NK-92 treated with Interleukin-12 subunit alpha and Interleukin-12 subunit beta, amount 100 ng/mL, for 24 hours (cell line): ENCODE data around the gene RHOT2.

ENCODE experiments used
- DNase-seq: peaks from one replicate; lab custom pipeline; 2025; lab: John Stamatoyannopoulos, UW

Gene RHOT2

DNA sequence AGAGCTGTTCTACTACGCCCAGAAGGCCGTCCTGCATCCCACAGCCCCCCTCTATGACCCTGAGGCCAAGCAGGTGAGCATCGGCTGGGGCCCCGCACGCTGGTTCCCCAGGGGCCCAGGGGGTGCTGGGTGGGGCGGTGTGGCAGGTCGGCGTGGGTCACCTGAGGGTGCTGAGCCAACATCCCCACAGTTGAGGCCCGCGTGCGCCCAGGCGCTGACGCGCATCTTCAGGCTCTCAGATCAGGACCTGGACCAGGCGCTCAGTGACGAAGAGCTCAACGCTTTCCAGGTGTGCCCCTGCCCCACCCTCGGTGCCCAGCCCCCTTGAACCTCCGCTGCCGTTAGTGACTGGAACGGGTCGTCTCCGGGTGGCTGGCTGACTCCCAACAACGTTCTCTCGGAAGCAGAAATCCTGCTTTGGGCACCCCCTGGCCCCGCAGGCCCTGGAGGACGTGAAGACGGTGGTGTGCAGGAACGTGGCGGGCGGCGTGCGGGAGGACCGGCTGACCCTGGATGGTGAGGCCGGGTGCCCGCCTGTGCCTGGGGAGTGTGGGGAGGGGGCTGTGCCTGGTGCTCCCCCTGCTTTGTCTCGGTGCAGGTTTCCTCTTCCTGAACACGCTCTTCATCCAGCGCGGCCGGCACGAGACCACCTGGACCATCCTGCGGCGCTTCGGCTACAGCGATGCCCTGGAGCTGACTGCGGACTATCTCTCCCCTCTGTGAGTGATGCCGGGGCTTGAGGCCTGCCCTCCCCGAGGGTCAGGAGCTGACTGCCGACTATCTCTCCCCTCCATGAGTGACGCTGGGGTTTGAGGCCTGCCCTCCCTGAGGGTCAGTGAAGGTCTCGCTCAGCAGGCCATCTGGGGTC lies 2.8 kb downstream of the RHOT2 start:
- DNase-seq: no peak

DNA sequence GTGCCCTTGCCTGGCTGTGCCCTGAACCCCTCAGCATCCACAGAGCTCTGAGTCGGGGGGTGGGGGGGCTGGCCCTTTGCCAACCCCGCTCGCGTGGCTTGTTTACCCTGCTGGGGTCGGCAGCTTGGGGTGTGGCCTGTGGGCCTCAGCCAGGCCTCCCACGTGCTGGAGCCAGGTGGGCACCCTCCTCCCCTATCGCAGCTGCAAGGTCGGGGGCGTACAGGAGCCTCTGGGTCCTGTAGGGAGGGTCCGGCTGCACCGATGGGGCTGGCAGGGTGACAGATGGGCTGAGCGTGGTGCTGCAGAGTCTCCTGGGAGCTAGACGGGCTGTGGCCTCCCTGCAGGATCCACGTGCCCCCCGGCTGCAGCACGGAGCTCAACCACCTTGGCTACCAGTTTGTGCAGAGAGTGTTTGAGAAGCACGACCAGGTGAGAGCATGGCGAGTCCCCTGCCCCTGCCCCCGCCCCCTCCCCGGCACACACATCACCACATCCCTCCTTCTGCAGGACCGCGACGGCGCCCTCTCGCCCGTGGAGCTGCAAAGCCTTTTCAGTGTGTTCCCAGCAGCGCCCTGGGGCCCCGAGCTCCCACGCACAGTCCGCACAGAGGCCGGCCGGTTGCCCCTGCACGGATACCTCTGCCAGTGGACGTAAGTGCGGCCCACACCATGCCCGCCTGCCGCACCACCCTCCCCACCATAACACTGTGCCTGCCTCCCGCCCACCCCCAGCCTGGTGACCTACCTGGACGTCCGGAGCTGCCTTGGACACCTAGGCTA lies 3.6 kb downstream of the RHOT2 start:
- no peak for DNase-seq

DNA sequence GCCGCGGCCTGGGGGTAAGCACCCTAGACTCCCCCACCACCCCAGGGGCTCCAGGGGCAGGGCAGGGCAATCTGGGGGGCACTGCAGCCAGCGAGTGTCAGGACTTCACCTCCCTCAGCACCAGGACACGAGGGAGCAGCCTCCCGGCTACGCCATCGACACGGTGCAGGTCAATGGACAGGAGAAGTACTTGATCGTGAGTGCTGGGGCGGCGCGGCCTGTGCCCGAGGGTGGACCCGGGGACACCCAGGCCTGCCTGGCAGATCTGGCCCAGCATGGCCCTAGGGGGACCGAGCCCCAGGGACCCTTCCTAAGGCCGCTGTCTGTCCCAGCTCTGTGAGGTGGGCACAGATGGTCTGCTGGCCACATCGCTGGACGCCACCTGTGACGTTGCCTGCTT lies 4.4 kb downstream of the RHOT2 start:
- no peak for DNase-seq

DNA sequence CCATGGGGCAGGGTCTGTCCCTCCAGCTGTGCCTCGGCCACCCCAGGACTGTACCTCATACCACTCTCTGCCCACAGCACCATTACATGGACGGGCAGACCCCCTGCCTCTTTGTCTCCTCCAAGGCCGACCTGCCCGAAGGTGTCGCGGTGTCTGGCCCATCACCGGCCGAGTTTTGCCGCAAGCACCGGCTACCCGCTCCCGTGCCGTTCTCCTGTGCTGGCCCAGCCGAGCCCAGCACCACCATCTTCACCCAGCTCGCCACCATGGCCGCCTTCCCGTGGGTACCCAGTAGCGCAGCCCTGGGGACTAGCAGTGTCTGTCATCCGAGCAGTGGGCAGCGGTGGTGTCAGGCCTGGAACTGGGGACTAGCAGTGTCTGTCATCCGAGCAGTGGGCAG lies 4.9 kb downstream of the RHOT2 start:
- no peak for DNase-seq

DNA sequence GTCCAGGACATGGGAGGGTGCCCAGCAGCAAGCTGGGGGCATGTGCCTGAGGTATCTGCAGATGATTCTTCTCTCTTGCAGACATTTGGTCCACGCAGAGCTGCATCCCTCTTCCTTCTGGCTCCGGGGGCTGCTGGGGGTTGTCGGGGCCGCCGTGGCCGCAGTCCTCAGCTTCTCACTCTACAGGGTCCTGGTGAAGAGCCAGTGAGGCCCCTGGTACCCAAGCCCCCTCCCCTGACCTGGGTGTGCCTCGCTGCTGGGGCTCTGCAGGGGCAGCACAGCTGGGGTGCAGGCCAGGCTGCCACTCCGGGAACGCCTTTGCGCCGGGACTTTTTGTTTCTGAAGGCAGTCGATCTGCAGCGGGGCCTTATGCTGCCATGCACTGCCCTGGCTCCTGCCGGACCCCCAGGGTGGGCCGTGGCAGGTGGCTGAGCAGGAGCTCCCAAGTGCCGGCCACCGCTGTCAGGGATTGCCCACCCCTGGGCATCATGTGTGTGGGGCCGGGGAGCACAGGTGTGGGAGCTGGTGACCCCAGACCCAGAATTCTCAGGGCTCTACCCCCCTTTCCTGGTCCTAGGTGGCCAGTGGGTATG lies 5.6 kb downstream of the RHOT2 start:
- no peak for DNase-seq

DNA sequence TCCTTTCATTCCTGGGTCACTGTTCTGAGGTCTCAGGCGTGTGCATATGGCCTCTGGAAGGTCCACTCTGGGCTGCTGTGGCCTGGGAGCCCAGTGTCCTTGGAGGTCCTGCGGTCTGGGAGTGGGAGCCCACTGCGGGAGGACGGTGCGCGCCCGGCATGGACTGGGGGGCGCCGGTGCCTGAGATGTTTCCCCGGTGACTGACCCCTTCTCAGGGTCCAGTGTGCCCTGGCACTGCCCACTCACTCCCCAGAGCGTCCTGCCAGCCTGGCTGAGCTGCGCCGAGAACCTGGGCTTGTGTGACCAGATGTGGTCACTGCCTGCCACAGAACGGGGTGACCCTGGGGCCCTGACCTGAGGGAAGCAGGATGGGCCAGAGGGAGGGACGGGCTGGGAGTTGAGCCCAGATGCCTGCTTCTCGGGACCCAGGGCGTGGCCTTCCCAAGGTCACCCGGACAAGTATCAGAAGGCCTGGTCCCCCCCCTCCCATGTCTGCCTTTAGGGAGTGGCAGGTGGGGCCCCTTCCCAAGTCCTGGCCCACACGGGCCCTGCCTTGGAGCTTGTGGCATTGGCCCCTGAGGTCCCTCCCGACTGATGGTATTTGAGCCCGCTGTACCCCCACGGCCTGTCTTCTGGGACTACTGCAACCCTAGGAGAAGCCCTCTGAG lies 6.4 kb downstream of the RHOT2 start:
- no peak for DNase-seq

DNA sequence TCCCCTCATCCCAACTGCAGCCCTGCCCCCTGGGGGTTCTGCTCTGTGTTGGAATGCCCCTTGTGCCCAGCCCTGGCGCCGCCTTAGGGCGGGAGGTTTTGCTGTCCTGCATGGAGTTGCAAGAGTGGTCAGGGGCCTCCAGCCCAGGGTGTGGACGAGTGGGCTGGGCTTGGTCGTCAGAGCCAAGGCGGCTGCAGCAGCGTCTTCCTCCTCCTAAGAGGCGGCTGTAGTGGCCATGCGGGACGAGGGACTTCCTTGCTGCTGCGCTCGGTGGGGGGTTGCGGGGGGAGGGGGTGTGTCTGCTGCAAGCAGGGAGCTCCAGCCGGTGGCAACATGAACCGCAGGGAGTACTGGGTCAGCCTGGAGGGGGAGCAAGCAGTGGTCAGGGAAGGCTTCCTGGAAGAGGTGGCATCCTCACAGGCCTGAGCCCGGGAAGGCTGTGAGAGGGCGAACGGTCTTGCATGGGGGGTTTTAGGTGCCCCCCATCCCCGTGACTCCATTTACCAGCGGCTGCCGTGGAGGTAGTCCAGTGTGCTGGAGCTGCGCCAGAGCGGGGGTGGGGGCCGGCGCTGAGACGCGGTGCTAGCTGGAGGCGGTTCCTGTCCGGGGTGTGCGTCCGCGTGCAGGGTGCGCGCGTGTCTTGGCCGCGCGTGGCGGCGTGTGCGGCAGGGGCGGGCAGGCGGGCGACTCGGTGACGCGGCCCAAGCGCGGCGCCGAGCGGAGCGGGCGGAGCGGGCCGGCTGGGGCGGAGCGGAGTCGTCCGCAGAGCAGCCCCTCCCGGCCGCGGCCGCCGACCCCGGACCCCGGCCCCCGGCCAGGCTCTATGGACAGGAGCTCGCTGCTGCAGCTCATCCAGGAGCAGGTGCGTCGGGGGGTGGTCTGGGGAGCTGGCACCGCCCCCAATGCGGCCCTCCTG lies 7.3 kb downstream of the RHOT2 start, which contains the start of gene RHBDL1:
TSS of gene RHBDL1 (plus strand) at position 704 of the 916 bp plus-strand sequence. CDS start at position 824, 120 bp downstream.
- no peak for DNase-seq

DNA sequence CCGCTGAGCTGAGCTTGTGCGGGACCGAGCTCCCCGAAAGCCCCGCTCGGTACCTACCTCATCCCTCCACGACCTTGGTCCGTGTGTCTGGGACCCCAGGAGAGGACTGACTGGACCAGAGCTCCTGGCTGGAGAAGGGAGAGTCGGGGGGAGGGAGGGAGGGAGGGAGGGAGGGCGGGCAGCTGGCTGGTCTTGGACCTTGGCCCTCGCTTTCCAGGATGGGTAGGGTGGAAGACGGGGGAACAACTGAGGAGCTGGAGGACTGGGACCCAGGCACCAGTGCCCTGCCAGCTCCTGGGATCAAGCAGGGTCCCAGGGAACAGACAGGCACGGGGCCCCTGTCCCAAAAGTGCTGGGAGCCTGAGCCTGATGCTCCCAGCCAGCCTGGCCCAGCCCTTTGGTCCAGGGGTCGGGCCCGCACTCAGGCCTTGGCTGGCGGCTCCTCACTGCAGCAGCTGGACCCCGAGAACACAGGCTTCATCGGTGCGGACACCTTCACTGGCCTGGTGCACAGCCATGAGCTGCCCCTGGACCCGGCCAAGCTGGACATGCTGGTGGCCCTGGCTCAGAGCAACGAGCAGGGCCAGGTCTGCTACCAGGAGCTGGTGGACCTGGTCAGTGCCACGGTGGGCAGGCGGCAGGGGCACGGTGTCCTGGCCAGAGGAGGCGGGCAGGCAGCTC lies 8.1 kb downstream of the RHOT2 start:
- no peak for DNase-seq

DNA sequence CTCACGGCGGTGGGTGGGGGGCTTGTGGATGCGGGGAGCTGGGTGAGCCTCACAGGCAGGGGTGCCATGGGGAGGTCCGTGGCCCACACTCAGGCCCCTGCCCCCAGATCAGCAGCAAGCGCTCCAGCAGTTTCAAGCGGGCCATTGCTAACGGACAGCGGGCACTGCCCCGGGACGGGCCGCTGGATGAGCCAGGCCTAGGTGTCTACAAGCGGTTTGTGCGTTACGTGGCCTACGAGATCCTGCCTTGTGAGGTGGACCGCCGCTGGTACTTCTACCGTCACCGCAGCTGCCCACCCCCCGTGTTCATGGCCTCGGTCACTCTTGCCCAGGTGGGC lies 8.6 kb downstream of the RHOT2 start:
- no peak for DNase-seq

DNA sequence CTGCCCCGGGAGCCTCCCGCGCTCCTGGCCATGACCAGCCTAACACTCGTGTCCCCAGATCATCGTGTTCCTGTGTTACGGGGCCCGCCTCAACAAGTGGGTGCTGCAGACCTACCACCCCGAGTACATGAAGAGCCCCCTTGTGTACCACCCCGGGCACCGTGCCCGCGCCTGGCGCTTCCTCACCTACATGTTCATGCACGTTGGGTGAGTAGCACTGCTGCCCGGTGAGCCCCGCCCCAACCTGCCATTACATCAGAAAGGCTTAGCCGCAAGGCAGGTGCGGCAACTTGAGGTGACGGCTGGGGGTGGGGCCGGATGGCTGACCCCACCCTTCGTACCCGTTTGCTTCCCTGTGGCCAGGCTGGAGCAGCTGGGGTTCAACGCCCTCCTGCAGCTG lies 9.0 kb downstream of the RHOT2 start:
- no peak for DNase-seq

DNA sequence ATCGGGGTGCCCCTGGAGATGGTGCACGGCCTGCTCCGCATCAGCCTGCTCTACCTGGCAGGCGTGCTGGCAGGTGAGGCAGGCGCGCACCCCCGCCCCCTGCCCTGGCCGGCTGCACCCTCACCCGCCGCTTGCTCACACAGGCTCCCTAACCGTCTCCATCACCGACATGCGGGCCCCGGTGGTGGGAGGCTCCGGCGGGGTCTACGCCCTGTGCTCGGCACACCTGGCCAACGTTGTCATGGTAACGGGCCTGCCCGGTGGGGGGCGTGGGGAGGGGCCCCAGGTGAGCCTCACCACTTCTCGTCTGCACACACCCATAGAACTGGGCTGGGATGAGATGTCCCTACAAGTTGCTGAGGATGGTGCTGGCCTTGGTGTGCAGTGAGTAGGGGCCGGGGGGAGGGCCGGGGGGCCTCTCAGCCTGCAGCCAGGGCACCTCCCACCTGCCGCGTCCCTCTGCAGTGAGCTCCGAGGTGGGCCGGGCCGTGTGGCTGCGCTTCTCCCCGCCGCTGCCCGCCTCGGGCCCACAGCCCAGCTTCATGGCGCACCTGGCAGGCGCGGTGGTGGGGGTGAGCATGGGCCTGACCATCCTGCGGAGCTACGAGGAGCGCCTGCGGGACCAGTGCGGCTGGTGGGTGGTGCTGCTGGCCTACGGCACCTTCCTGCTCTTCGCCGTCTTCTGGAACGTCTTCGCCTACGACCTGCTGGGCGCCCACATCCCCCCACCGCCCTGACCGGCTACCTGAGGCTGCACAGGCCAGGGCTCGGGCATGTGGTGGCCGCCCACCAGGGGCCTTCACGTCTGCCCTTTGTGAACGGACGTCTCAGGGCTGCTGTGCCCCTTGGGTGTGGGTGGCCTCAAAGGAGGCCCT lies 9.6 kb downstream of the RHOT2 start:
- DNase-seq: no peak

DNA sequence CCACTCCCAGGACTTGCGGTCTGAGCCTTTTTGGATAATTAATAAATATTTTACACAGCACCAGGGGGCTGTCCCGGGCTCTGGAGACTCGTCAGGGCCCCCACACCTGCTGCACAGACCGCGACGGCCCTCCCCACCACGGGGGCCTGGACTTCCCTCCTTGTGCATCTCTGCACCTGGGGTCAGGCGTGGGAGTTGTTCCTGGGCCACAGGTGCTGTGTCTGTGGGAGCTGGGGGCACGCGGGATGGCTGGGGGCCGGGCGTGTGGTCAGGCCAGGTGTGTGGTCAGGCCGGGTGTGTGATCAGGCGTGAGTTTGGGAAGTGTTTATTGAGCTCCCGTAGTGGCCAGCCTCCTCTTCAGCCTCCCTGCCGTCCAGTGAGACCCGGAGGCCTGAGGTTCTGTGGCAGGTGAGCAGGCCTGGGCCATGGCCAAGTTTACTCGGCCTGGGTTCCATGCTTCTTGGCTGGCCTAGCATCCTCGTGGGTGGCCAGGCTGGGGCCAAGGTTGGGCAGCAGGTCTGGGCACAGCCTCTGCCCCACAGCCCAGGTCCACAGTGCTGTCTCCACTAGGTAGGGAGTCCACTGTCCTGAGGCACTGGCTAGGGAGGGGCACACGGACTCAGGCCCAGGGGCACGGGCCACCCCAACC lies 10.4 kb downstream of the RHOT2 start:
- no peak for DNase-seq

DNA sequence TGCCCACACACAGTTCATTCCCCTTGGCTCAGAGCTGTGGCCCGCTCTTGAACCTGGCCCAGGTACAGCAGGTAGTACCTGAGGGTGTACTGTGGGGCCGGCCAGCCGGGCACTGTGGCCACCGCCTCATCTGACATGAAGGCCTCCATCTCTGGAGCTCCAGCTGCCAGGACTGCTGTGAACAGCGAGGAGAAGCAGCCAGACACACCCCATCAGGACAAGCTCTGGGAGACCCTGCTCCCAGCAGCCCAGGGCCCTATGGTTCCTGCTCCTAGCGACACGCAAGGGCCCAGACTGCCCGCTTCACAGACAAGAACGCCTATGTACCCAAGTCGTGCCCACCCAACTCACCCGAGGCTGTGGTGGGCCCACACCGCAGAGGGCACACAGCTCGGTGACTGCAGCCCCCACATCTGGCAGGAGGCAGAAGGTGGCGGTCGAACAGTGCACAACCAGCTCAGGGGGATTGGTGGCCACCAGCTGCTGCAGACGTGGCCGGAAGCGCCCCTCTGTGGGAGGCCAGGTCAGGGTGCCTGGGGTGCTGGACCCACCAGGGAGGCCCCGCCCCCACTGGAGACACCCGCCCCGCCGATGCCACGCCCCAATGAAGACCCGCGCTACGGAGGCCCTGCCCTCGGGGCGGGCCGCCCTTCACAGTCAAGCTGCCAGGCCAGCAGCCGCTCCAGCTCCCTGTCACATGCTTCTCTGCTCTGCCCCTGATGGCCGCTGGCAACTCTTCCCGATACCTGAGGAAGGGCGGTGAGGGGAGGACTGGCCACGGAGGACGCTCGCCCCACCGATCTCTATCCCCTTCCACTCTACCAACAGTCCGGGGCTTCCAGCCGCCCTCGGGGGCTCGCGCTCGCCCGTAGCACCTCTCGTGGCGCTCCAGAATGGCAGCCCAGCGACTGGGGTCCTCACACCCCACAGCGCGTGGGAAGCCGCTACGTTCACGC lies 11.2 kb downstream of the RHOT2 start:
- no peak for DNase-seq

DNA sequence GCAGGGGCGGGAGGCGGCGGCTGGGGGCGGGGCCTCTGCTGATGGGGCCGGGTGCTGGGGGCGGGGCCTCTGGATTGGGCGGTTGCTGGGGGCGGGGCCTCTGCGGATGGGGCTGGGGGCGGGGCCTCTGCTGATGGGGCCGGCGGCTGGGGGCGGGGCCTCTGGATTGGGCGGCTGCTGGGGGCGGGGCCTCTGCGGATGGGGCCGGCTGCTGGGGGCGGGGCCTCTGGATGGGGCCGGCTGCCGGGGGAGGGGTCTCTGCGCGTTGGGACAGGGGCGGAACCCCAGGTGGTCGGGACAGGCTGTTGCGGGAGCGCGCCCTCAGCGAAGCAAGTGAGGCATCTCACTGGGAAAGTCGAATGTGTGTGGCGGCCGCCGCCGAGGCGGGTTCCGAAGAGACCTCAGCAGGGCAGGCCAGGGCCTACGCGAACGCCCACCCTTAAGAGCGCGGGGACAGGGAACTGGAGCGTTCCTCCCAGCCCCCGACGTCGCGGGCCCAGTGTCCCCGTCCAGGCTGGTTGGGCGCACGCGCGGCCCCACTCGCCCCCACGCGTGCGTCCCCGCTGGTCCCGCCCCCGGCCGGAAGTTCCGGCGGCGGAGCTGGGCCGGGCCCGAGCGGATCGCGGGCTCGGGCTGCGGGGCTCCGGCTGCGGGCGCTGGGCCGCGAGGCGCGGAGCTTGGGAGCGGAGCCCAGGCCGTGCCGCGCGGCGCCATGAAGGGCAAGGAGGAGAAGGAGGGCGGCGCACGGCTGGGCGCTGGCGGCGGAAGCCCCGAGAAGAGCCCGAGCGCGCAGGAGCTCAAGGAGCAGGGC lies 12.1 kb downstream of the RHOT2 start, which contains the start of gene STUB1:
TSS of gene STUB1 (plus strand) at position 597 of the 811 bp plus-strand sequence. CDS start at position 713, 116 bp downstream.
- peak; percentile 82 for DNase-seq

DNA sequence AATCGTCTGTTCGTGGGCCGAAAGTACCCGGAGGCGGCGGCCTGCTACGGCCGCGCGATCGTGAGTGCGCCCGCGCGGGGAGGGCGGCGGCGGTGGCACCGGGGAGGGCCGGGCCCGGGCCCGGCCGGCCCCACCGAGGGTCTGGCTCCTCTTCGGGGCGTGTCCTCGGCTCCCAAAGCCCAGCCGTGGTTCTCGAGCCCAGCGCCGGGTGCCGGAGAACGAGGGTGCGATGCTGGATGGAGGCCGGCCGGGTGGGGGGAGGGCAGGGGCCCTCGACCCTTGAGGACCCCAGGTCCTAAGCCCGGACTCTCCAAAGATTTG lies 12.7 kb downstream of the RHOT2 start:
- DNase-seq: no peak

DNA sequence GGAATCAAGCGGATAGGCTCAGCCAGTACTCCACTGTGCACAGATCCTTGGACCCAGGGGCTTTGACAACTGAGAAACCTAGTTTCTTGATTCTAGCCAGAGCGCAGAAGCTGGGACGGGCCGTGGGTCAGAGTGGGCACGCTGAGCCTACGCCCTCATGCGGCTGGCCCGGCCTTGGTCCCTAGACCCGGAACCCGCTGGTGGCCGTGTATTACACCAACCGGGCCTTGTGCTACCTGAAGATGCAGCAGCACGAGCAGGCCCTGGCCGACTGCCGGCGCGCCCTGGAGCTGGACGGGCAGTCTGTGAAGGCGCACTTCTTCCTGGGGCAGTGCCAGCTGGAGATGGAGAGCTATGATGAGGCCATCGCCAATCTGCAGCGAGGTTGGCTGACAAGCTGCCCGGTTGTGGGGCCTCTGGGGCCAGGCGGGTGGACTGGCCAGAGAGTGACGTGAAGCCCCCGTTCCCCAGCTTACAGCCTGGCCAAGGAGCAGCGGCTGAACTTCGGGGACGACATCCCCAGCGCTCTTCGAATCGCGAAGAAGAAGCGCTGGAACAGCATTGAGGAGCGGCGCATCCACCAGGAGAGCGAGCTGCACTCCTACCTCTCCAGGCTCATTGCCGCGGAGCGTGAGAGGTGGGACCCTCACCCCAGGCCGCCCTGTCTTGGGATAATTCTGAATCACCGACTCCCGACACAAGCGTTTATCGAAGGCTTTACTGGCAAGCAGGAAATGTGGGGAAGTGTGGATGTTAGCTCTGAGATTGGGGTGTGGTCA lies 13.2 kb downstream of the RHOT2 start:
- DNase-seq: no peak
